ENCODE measurements around the gene QKI. TPM values are rescaled to one million over a fixed set of nuclear protein-coding genes. Genes with fewer than 3 reads are reported as not detected.
A peak's percentile ranks its signal among the peaks of the same experiment; 100 is the strongest.

QKI gene
- total and polyA plus RNA-seq, 10 of the 15 experiments (the other 5 are each of a cell fraction or from before 2014, with no cell fraction given), result 4.7 to 72.5 (median 38.9) TPM

DNA sequence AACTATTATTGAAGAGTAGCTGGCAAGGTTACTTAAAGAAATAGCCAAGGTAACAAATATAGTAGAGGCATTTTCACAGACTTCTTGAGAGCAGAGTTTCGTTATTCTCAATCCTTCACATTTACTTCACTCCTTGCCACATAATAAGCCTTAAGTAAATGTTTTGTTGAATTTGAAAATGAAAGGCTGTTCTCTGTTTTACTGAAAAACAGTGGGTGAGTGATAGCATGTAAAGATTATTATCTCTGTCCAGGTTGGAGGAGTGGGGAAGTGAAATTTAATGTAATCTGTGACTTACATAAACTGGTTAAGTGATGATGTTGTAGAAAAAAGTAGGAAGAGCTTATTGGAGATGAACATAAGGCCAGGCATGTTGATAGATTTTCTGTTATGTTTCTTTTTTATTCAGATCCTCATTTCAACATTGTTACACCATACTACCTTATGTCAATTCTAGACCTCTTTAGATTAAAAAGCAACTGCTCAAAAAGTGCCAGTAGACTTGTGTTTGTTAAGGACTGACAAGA is 55.0 kb downstream of the QKI start (continued):
- TF ChIP-seq RFX5 (IDR thresholded peaks at IDR 0.05; ENCODE audit: low read depth, low read length) (no peak), ETV6 (conservative IDR thresholded peaks at IDR 0.05 in 1 of 2, IDR thresholded peaks at IDR 0.05 in 1 of 2; ENCODE audit: borderline replicate concordance in 1 of 2, low read depth in 1 of 2) (no peak)

DNA sequence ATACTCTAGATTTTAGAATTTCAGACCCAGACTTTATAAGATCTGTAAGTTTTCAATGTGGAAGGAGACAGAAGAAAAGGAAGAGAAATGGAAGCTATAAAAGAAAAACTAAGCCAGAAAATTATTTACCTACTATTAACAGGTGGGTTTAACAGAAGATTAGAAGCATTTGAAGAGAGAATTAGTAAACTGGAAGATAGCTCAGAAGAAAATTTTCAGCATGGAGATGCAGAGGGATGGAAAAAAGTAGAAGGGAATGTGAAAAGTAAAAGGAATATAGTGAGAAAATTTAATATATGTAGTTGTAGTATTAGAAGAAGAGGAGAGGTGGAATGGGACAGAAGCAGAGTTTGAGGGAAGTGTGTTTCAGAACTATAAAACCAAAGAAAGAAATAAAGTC is 56.1 kb downstream of the QKI start:
- intact Hi-C loops (cut with micrococcal nuclease; ENCODE audit: unreplicated experiment), result no loop called here
- no peaks in the 10 kb centered on the region for H4K20me1 ChIP-seq (ENCODE audit: control insufficient read depth, insufficient read depth)

DNA sequence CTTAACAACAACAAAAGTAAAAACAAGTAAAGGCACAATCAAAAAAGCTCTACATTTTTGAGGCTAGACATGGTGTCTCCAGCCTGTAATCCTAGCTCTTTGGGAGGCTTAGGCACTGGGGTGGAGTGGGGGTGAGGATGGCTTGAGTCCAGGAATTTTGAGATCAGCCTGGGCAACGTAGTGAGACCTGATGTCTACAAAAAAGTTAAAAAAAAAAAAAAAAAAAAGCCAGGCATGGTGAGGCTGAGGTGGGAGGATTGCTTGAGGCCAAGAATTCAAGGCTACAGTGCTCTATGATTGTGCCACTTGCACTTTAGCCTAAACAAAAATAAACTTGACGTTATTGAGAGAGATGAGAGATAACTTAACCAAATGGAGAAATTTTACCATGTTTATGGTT is 60.1 kb downstream of the QKI start:
- Histone ChIP-seq H3K79me2 (ENCODE audit: control insufficient read depth, insufficient read depth, low read length) (peaks cover 6% of the 10 kb centered on the region), H3K4me2 (ENCODE audit: control insufficient read depth, insufficient read depth) (no peak overlapping the region), H3K36me3 (ENCODE audit: control insufficient read depth in 2 of 2, insufficient read depth in 2 of 2, low read length in 1 of 2) (peaks cover 0 to 4% of the 10 kb centered on the region in 2 experiments; a peak in 2 of 4 replicates), H3K9me3 (replicated peaks; ENCODE audit: control insufficient read depth, insufficient read depth, low read length) (peaks cover 7% of the 10 kb centered on the region), H3K9ac (ENCODE audit: control insufficient read depth, insufficient read depth, low read length) (no peak overlapping the region), H3K27me3 (replicated peaks in 1 of 2; ENCODE audit: control insufficient read depth in 2 of 2, insufficient read depth in 2 of 2, low read length in 1 of 2) (no peaks in the 10 kb centered on the region), H3K4me1 (ENCODE audit: control insufficient read depth, insufficient read depth, low read length) (no peaks in the 10 kb centered on the region), H3K27ac (ENCODE audit: control insufficient read depth, insufficient read depth) (no peak overlapping the region), H4K20me1 (ENCODE audit: control insufficient read depth, insufficient read depth) (no peaks in the 10 kb centered on the region), H2AFZ (ENCODE audit: control insufficient read depth, low read depth, low read length) (no peak overlapping the region), H3K4me3 (no peak overlapping the region)
- FAIRE-seq, result no peak
- TF ChIP-seq CREM (IDR thresholded peaks at IDR 0.05; ENCODE audit: low read depth) (no peak), POLR2AphosphoS2 (IDR thresholded peaks at IDR 0.05; ENCODE audit: low read depth, low read length) (no peak), ZSCAN29 (IDR thresholded peaks at IDR 0.05) (no peak), POU2F2 (IDR thresholded peaks at IDR 0.05; ENCODE audit: borderline replicate concordance, low read depth, low read length) (no peak), SREBF2 (IDR thresholded peaks at IDR 0.05; ENCODE audit: low read length) (no peak), CBX5 (IDR thresholded peaks at IDR 0.05; ENCODE audit: low read depth) (no peak), FOS (IDR thresholded peaks at IDR 0.05; ENCODE audit: borderline replicate concordance, extremely low read depth, insufficient read length) (no peak), TAF1 (IDR thresholded peaks at IDR 0.05; ENCODE audit: borderline replicate concordance, low read depth, low read length) (no peak), NFXL1 (IDR thresholded peaks at IDR 0.05; ENCODE audit: borderline replicate concordance) (no peak), ZNF622 (IDR thresholded peaks at IDR 0.05) (no peak)
- TF ChIP-seq, protein P1, sequence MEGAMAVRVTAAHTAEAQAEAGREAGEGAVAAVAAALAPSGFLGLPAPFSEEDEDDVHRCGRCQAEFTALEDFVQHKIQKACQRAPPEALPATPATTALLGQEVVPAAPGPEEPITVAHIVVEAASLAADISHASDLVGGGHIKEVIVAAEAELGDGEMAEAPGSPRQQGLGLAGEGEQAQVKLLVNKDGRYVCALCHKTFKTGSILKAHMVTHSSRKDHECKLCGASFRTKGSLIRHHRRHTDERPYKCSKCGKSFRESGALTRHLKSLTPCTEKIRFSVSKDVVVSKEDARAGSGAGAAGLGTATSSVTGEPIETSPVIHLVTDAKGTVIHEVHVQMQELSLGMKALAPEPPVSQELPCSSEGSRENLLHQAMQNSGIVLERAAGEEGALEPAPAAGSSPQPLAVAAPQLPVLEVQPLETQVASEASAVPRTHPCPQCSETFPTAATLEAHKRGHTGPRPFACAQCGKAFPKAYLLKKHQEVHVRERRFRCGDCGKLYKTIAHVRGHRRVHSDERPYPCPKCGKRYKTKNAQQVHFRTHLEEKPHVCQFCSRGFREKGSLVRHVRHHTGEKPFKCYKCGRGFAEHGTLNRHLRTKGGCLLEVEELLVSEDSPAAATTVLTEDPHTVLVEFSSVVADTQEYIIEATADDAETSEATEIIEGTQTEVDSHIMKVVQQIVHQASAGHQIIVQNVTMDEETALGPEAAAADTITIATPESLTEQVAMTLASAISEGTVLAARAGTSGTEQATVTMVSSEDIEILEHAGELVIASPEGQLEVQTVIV (IDR thresholded peaks at IDR 0.05; ENCODE audit: borderline replicate concordance, partially characterized antibody), result no peak
- POLR2A ChIA-PET, result interaction anchor here (0.7 kb wide), 1 partner anchor 63 kb away, joined by 6 read pairs; no protein-coding TSS in a partner anchor
- DNase-seq (ENCODE audit: low read depth, low spot score), result no peak
- intact Hi-C loops (cut with micrococcal nuclease; ENCODE audit: unreplicated experiment) (no loop called here), in situ Hi-C loops (cut with MboI) (no loop called here)
- BruUV-seq (replicated peaks), result no TSS peak
- RAD21 ChIA-PET (ENCODE audit: unreplicated experiment), result no interaction called here
- ATAC-seq, result no peak
- CTCF ChIA-PET, result no interaction called here
- 100% methylated on average over 2 of the region's 2 CpGs for WGBS (ENCODE audit: insufficient coverage, insufficient replicate concordance, low lambda C conversion rate, missing lambda C conversion rate)
- SMC1A ChIA-PET (ENCODE audit: uncharacterized antibody, unreplicated experiment), result no interaction called here

More for the DNA sequence above, 56.1 kb downstream of the QKI start:
- H2AFZ ChIP-seq (ENCODE audit: control insufficient read depth, low read depth, low read length), result no peak overlapping the region
- no peaks in the 10 kb centered on the region for H3K27me3 ChIP-seq (replicated peaks in 1 of 2; ENCODE audit: control insufficient read depth in 2 of 2, insufficient read depth in 2 of 2, low read length in 1 of 2)
- POLR2A ChIA-PET, result interaction anchor here (1.2 kb wide), 1 partner anchor 11 kb away, joined by 3 read pairs; no protein-coding TSS in a partner anchor
- ATAC-seq (no peak), FAIRE-seq (no peak), DNase-seq (ENCODE audit: low read depth, low spot score) (no peak)
- CTCF ChIA-PET, result interaction anchor here (0.7 kb wide), 1 partner anchor 8 kb away, joined by 3 read pairs; no protein-coding TSS in a partner anchor
- H3K36me3 ChIP-seq (ENCODE audit: control insufficient read depth in 2 of 2, insufficient read depth in 2 of 2, low read length in 1 of 2), result peaks cover 0 to 7% of the 10 kb centered on the region in 2 experiments; a peak in 2 of 4 replicates
- SMC1A ChIA-PET (ENCODE audit: uncharacterized antibody, unreplicated experiment), result no interaction called here
- H3K9me3 ChIP-seq (replicated peaks; ENCODE audit: control insufficient read depth, insufficient read depth, low read length), result peaks cover 10% of the 10 kb centered on the region
- H3K4me2 ChIP-seq (ENCODE audit: control insufficient read depth, insufficient read depth), result no peak overlapping the region
- no peaks in the 10 kb centered on the region for H3K4me1 ChIP-seq (ENCODE audit: control insufficient read depth, insufficient read depth, low read length)
- no peak overlapping the region for H3K9ac ChIP-seq (ENCODE audit: control insufficient read depth, insufficient read depth, low read length)
- H3K79me2 ChIP-seq (ENCODE audit: control insufficient read depth, insufficient read depth, low read length), result peaks cover 8% of the 10 kb centered on the region
- no TSS peak for BruUV-seq (replicated peaks)
- RAD21 ChIA-PET (ENCODE audit: unreplicated experiment), result no interaction called here
- H3K4me3 ChIP-seq, result no peak overlapping the region
- in situ Hi-C loops (cut with MboI), result no loop called here
- TF ChIP-seq NFIC (IDR thresholded peaks at IDR 0.05; ENCODE audit: low read depth, low read length) (no peak), CBX5 (IDR thresholded peaks at IDR 0.05; ENCODE audit: low read depth) (0 out of 2 replicates have a peak, but pooled peaks have one; percentile 53)
- no peak overlapping the region for H3K27ac ChIP-seq (ENCODE audit: control insufficient read depth, insufficient read depth)
